HAP-1 (cell line): Measurements from ENCODE around the gene ILF3.

ENCODE experiments used
- DNase-seq, 2 experiments: peaks; one replicate each; pipeline ENCODE4 v3.0.0-alpha.2; 2016 to 2020; ENCODE audit warnings: low spot score in 2 of 2
- H3K27me3 ChIP-seq: fragments of 250-450 bp; sonication (Bioruptor Pico); 2 replicates; pipeline ENCODE4 v1.5.1; 2020; ENCODE audit warnings: low read depth, mild to moderate bottlenecking, moderate library complexity
- H3K36me3 ChIP-seq: fragments of 250-450 bp; sonication (Bioruptor Pico); replicated peaks from 2 replicates; pipeline ENCODE4 v1.5.1; 2020; ENCODE audit warnings: mild to moderate bottlenecking
- H3K4me1 ChIP-seq: fragments of 250-450 bp; sonication (Bioruptor Pico); 2 replicates; pipeline ENCODE4 v1.5.1; 2020; ENCODE audit warnings: mild to moderate bottlenecking
- H3K4me3 ChIP-seq: fragments of 250-450 bp; sonication (Bioruptor Pico); 2 replicates; pipeline ENCODE4 v1.5.1; 2020; ENCODE audit warnings: mild to moderate bottlenecking, moderate library complexity
- H3K9me3 ChIP-seq: fragments of 250-450 bp; sonication (Bioruptor Pico); 2 replicates; pipeline ENCODE4 v1.5.1; 2020; ENCODE audit warnings: mild to moderate bottlenecking, moderate library complexity
- in situ Hi-C: fragments of 300-500 bp; cut with MboI; formaldehyde crosslinking; loops from 3 replicates; pipeline ENCODE4 v1.14.3; 2020; ENCODE audit warnings: low sequenced_read_pairs, inconsistent platforms, mixed read lengths

ILF3 gene

GRCh38 chr19:10653732-10654609, at the start of gene ILF3:
Gene ILF3 (plus strand): TSS chr19:10654346. CDS start chr19:10670606, 16,260 bp downstream.
- no peaks in the 10 kb centered on the region for H3K27me3 ChIP-seq
- in situ Hi-C loops: no loop called here
- no peaks in the 10 kb centered on the region for H3K9me3 ChIP-seq
- H3K36me3 ChIP-seq: peaks cover 37% of the 10 kb centered on the region
- peak; percentile 99 for DNase-seq
- peak within 1 kb of the TSS; percentile 87 for H3K4me3 ChIP-seq
- peaks cover 8% of the 10 kb centered on the region; the same call in 1 of the 2 replicates for H3K4me1 ChIP-seq

- H3K27me3 ChIP-seq: no peaks in the 10 kb centered on the region
- H3K4me1 ChIP-seq: peaks cover 6% of the 10 kb centered on the region
- no peak overlapping the region for H3K4me3 ChIP-seq
- no peaks in the 10 kb centered on the region for H3K9me3 ChIP-seq
- no peak for DNase-seq
- H3K36me3 ChIP-seq: no peaks in the 10 kb centered on the region
- in situ Hi-C loops: no loop called here
Measured at GRCh38 chr19:10604460-10604980, 49.6 kb upstream of the ILF3 start.

GRCh38 chr19:10611907-10612306, 42.2 kb upstream of the ILF3 start:
- H3K36me3 ChIP-seq: no peaks in the 10 kb centered on the region
- H3K4me3 ChIP-seq: no peak overlapping the region
- no peaks in the 10 kb centered on the region for H3K4me1 ChIP-seq
- no peaks in the 10 kb centered on the region for H3K9me3 ChIP-seq
- DNase-seq: no peak
- H3K27me3 ChIP-seq: no peaks in the 10 kb centered on the region
- in situ Hi-C loops: no loop called here

GRCh38 chr19:10612499-10613119, 41.5 kb upstream of the ILF3 start:
- Histone ChIP-seq H3K4me1 (no peaks in the 10 kb centered on the region), H3K9me3 (no peaks in the 10 kb centered on the region), H3K4me3 (no peak overlapping the region), H3K36me3 (no peaks in the 10 kb centered on the region), H3K27me3 (no peaks in the 10 kb centered on the region)
- in situ Hi-C loops: no loop called here
- DNase-seq: no peak

- Histone ChIP-seq H3K4me3 (no peak overlapping the region), H3K9me3 (no peaks in the 10 kb centered on the region), H3K36me3 (no peaks in the 10 kb centered on the region), H3K27me3 (no peaks in the 10 kb centered on the region), H3K4me1 (no peaks in the 10 kb centered on the region)
- no peak for DNase-seq
- in situ Hi-C loops: no loop called here
Measured at GRCh38 chr19:10615429-10616023, 38.6 kb upstream of the ILF3 start.

- Histone ChIP-seq H3K4me3 (no peak overlapping the region), H3K27me3 (no peaks in the 10 kb centered on the region), H3K9me3 (no peaks in the 10 kb centered on the region), H3K36me3 (no peaks in the 10 kb centered on the region), H3K4me1 (no peaks in the 10 kb centered on the region)
- in situ Hi-C loops: no loop called here
- DNase-seq: no peak
Measured at GRCh38 chr19:10617409-10618121, 36.6 kb upstream of the ILF3 start.

- no peaks in the 10 kb centered on the region for H3K27me3 ChIP-seq
- H3K9me3 ChIP-seq: no peaks in the 10 kb centered on the region
- no peaks in the 10 kb centered on the region for H3K4me1 ChIP-seq
- H3K36me3 ChIP-seq: no peaks in the 10 kb centered on the region
- no peak overlapping the region for H3K4me3 ChIP-seq
- in situ Hi-C loops: no loop called here
- no peak for DNase-seq
Measured at GRCh38 chr19:10618846-10619245, 35.3 kb upstream of the ILF3 start.

- Histone ChIP-seq H3K27me3 (no peaks in the 10 kb centered on the region), H3K4me3 (no peak overlapping the region), H3K4me1 (no peaks in the 10 kb centered on the region), H3K9me3 (no peaks in the 10 kb centered on the region), H3K36me3 (no peaks in the 10 kb centered on the region)
- in situ Hi-C loops: no loop called here
- DNase-seq: no peak
Measured at GRCh38 chr19:10620786-10621185, 33.4 kb upstream of the ILF3 start.

- in situ Hi-C loops: no loop called here
- no peak for DNase-seq
- Histone ChIP-seq H3K36me3 (no peaks in the 10 kb centered on the region), H3K9me3 (no peaks in the 10 kb centered on the region), H3K27me3 (no peaks in the 10 kb centered on the region), H3K4me1 (no peaks in the 10 kb centered on the region), H3K4me3 (no peak overlapping the region)
Measured at GRCh38 chr19:10621966-10622365, 32.2 kb upstream of the ILF3 start.

- Histone ChIP-seq H3K4me3 (no peak overlapping the region), H3K27me3 (no peaks in the 10 kb centered on the region), H3K9me3 (no peaks in the 10 kb centered on the region), H3K4me1 (no peaks in the 10 kb centered on the region), H3K36me3 (no peaks in the 10 kb centered on the region)
- in situ Hi-C loops: no loop called here
- DNase-seq: no peak
Measured at GRCh38 chr19:10624585-10624984, 29.6 kb upstream of the ILF3 start.

GRCh38 chr19:10625003-10625761, 29.0 kb upstream of the ILF3 start, which contains the start of gene SLC44A2:
Gene SLC44A2 (plus strand): TSS chr19:10625553. CDS start chr19:10625634, 81 bp downstream.
- in situ Hi-C loops: no loop called here
- no peak within 1 kb of the TSS for H3K4me3 ChIP-seq
- DNase-seq: no peak
- no peaks in the 10 kb centered on the region for H3K27me3 ChIP-seq
- H3K36me3 ChIP-seq: no peaks in the 10 kb centered on the region
- no peaks in the 10 kb centered on the region for H3K4me1 ChIP-seq
- H3K9me3 ChIP-seq: no peaks in the 10 kb centered on the region

GRCh38 chr19:10625762-10626138, 28.4 kb upstream of the ILF3 start:
- Histone ChIP-seq H3K4me3 (no peak overlapping the region), H3K4me1 (no peaks in the 10 kb centered on the region), H3K27me3 (no peaks in the 10 kb centered on the region), H3K36me3 (no peaks in the 10 kb centered on the region), H3K9me3 (no peaks in the 10 kb centered on the region)
- in situ Hi-C loops: no loop called here
- no peak for DNase-seq

GRCh38 chr19:10631874-10632273, 22.3 kb upstream of the ILF3 start:
- no peaks in the 10 kb centered on the region for H3K27me3 ChIP-seq
- H3K36me3 ChIP-seq: peaks cover 3% of the 10 kb centered on the region
- in situ Hi-C loops: no loop called here
- no peak overlapping the region for H3K4me3 ChIP-seq
- DNase-seq: no peak
- no peaks in the 10 kb centered on the region for H3K4me1 ChIP-seq
- H3K9me3 ChIP-seq: no peaks in the 10 kb centered on the region
